Cardiac muscle cell (in vitro differentiated cells and primary cell): ENCODE measurements around the gene PHEX. TPM values are rescaled to one million over a fixed set of nuclear protein-coding genes. Genes with fewer than 3 reads are reported as not detected.

Experiments used
- DNase-seq, 2 donors: peaks; one replicate each; pipeline versions ENCODE4 v3.0.0 to v3.0.0-alpha.2; 2010 to 2017; ENCODE audit warnings: low read depth in 1 of 2, low spot score in 1 of 2
- H3K27ac ChIP-seq: fragments of 200-600 bp; sonication (generic); 2 replicates; pipeline ENCODE4 v1.5.1; 2016
- H3K27me3 ChIP-seq: fragments of 200-600 bp; sonication (generic); 2 replicates; pipeline ENCODE4 v1.6.0; 2016; ENCODE audit warnings: control low read depth
- H3K36me3 ChIP-seq: fragments of 200-600 bp; sonication (generic); 2 replicates; pipeline ENCODE4 v1.5.1; 2016; ENCODE audit warnings: control low read depth
- H3K4me1 ChIP-seq: fragments of 200-600 bp; sonication (generic); 2 replicates; pipeline ENCODE4 v1.8.1; 2017; ENCODE audit warnings: low read depth, mild to moderate bottlenecking, mixed run types
- H3K4me3 ChIP-seq: fragments of 200-600 bp; sonication (generic); 2 replicates; pipeline ENCODE4 v1.5.1; 2016; ENCODE audit warnings: mild to moderate bottlenecking
- H3K9me3 ChIP-seq: fragments of 200-600 bp; sonication (generic); 2 replicates; pipeline ENCODE4 v1.5.1; 2017; ENCODE audit warnings: low read depth, mild to moderate bottlenecking, control low read depth
- polyA plus RNA-seq: library from polyadenylated mRNA; unstranded; fragments of >200 nt; fragmentation: Nextera tagmentation; extraction: Ambion mirVana; gene quantifications from 2 replicates; pipeline ENCODE4 v1.2.1, GENCODE V29; 2016
- total RNA-seq: library from RNA; depleted of rRNA; stranded (reverse); fragments of >200 nt; gene quantifications from 2 replicates; pipeline ENCODE4 v1.2.3, GENCODE V29; 2016
- TF ChIP-seq, protein P1 (sequence below): IDR thresholded peaks from 2 replicates; pipeline ENCODE4 v1.5.1; 2012; ENCODE audit warnings: low read depth, mild to moderate bottlenecking, low read length

The PHEX gene
- total and polyA plus RNA-seq, 2 experiments from 2014 or later: 0.21 to 0.62 TPM

DNA sequence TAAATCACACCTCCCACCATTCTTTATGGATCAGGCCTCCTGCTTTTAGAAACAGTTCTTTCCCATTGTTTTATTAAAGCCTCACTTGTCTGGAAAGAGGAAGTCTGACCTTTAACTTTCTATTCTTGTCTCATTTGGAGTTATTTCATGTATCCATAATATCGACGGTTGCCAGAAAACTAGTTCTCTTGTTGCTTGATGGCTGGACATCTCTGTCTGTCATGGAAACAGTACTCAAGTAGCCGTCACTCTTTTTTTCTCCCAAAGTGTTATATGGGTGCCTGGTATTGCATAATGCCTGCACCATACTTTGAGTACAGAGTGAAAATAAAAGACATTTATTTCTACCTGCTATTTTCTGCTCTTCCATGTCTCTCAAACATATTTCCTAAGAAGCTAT, 61.4 kb downstream of the PHEX start:
- Histone ChIP-seq H3K4me3 (no peak overlapping the region), H3K4me1 (peaks cover 13% of the 10 kb centered on the region), H3K36me3 (no peaks in the 10 kb centered on the region), H3K27ac (no peak overlapping the region), H3K9me3 (no peaks in the 10 kb centered on the region), H3K27me3 (no peaks in the 10 kb centered on the region)
- DNase-seq: no peak
- TF ChIP-seq, protein P1, sequence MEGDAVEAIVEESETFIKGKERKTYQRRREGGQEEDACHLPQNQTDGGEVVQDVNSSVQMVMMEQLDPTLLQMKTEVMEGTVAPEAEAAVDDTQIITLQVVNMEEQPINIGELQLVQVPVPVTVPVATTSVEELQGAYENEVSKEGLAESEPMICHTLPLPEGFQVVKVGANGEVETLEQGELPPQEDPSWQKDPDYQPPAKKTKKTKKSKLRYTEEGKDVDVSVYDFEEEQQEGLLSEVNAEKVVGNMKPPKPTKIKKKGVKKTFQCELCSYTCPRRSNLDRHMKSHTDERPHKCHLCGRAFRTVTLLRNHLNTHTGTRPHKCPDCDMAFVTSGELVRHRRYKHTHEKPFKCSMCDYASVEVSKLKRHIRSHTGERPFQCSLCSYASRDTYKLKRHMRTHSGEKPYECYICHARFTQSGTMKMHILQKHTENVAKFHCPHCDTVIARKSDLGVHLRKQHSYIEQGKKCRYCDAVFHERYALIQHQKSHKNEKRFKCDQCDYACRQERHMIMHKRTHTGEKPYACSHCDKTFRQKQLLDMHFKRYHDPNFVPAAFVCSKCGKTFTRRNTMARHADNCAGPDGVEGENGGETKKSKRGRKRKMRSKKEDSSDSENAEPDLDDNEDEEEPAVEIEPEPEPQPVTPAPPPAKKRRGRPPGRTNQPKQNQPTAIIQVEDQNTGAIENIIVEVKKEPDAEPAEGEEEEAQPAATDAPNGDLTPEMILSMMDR: no peak

DNA sequence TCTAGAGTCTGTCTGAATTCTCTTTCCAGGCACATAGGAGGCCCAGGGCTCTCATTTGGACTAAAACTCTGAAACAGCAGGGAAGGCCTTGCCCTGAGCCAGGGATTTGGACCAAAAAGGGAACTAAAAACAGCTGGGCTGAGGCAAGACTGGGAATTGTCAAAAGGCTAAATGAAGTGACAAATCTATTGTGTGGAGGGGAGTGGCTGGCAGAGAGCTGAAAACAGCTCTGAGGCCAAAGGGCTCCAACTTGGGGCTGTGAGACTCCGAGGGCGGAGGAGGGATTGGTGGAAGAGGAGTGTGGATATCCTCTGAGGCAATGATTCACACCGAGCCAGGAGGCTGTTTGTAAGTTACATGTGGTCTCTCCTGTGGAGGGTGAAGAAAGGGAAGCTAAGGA, 63.2 kb downstream of the PHEX start:
- Histone ChIP-seq H3K27me3 (no peaks in the 10 kb centered on the region), H3K36me3 (no peaks in the 10 kb centered on the region), H3K9me3 (no peaks in the 10 kb centered on the region), H3K4me1 (peaks cover 13% of the 10 kb centered on the region), H3K4me3 (no peak overlapping the region), H3K27ac (no peak overlapping the region)
- DNase-seq: peak; percentile 19 to 54
- TF ChIP-seq, protein P1: no peak

DNA sequence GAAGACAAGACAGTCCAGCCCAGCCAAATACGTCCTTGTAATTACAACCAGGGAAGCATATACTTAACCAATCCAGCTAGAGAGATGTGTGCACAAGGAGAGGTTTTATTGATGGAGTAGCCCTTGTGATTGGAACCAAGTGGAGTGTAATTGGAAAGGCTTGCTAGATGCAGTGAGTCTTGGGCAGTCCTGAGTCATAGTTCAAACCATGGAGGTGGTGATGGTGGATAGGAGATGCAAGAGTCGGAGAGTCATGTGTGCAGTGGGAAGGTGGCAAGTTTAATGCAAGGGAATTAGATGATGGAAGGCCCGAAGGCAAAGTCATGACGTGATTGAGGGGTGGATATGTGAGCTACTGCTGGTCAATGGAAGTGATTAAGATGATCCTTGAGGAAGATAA, 63.7 kb downstream of the PHEX start:
- Histone ChIP-seq H3K4me1 (peaks cover 13% of the 10 kb centered on the region), H3K4me3 (no peak overlapping the region), H3K9me3 (no peaks in the 10 kb centered on the region), H3K27ac (no peak overlapping the region), H3K36me3 (no peaks in the 10 kb centered on the region), H3K27me3 (no peaks in the 10 kb centered on the region)
- no peak for DNase-seq
- TF ChIP-seq, protein P1: no peak

DNA sequence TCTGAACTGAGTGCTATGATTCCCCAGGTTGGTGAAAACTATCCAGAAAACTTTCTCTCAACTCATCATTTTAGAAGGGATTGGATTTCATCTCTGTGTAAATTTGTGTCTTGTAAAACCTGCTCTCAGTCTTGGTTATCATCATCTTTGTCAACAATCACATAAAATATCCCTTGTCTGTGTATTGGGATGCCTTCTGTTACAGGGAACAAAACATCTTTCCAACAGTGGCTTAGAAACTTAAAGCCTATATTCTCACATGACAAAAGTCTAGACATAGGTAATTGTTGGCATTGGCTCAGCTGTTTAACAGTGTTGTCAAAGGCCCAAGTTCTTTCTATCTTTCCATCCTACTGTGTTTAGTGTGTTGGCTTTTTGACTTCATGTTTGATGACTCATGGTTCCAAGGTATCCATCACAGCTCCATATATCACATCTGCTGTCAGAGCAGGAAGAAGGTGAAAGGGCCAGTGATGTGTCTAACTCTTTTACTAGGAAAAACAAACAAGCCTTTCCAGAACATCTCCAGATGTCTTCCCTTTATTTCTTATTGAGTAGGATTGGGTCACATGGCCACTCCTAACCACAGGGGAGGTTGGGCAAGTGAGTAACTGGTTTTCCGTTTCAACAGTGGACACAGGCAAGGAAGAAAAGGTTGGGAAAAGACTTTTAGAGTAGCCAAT, 65.0 kb downstream of the PHEX start:
- H3K27ac ChIP-seq: no peak overlapping the region
- DNase-seq: peak in 1 of 2 donors; percentile 17

DNA sequence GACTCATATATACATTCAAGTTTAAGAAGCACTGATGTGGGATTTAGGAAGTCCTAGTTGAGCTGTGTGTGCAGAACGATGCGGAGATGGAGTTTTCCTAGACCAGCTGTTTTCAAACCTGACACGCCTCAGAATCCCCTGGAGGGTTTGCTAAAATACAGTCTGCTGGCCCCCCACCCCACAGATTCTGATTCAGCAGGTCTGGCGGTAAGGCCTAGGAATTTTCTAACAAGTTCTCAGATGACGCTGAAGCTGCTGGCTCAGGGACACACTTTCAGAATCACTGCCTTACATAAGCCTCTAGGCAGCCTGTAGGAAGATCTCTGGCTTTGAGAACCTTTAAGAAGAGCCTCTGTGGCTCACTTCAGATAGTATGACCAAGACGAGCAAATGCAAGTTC, 73.1 kb downstream of the PHEX start:
- H3K27ac ChIP-seq: no peak overlapping the region
- TF ChIP-seq, protein P1: no peak
- H3K4me3 ChIP-seq: no peak overlapping the region

More for the DNA sequence above, 65.0 kb downstream of the PHEX start:
- no peak overlapping the region for H3K4me3 ChIP-seq
- H3K27me3 ChIP-seq: no peaks in the 10 kb centered on the region
- H3K9me3 ChIP-seq: no peaks in the 10 kb centered on the region
- TF ChIP-seq, protein P1: no peak
- H3K36me3 ChIP-seq: no peaks in the 10 kb centered on the region
- H3K4me1 ChIP-seq: peaks cover 13% of the 10 kb centered on the region

More for the DNA sequence above, 73.1 kb downstream of the PHEX start:
- H3K27me3 ChIP-seq: no peaks in the 10 kb centered on the region
- H3K36me3 ChIP-seq: no peaks in the 10 kb centered on the region
- H3K4me1 ChIP-seq: no peaks in the 10 kb centered on the region
- peak in 1 of 2 donors; percentile 10 for DNase-seq
- H3K9me3 ChIP-seq: no peaks in the 10 kb centered on the region
